Measurements from ENCODE around the gene OVAAL.
"Not testable (repeated sequence)": the region's sequence is repeated elsewhere in the genome, so short reads cannot be mapped to it uniquely, and the experiment has no call there.

The OVAAL gene

DNA sequence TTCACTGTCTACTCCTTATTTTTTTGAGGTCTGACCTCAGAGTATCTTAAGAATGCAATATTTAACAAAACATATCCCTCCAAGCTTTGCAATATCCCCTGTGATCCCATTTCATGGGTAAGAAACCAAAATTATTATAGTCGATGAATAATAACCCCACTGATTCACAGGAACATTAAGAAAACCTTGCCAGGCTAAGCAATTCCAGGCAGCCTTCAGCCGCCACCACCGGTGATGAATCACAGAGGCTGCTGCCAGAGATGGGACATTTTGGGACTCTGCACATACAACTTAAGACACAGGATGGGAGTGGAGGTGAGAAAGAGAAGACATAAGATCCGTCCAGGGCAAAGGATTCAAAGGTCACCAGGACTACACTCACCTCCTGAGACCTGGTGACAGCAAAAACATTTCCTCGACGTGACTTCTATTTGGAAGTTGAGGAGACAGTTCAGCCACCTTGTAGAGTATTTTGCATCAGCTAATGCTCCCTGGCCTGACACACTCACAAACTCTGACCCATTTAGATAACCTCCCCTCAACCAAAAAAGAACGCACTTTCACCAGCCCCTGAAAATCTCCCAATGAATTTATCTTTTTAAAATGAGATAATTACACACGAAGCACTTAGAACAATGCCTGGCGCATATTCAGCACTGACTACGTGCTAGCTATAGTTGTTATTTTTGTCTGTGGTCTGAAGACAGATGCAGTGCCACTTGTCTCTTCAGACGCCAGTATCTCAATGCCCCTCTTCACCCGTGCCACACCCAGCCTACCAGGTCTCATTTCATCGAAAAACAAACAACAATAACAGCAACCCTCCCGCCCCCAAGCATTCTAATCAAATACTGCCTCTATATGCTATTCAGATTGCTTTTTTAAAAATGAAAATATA lies 17.8 kb upstream of the OVAAL start:
- peak; percentile 46 for DNase-seq (ENCODE audit: low spot score)

DNA sequence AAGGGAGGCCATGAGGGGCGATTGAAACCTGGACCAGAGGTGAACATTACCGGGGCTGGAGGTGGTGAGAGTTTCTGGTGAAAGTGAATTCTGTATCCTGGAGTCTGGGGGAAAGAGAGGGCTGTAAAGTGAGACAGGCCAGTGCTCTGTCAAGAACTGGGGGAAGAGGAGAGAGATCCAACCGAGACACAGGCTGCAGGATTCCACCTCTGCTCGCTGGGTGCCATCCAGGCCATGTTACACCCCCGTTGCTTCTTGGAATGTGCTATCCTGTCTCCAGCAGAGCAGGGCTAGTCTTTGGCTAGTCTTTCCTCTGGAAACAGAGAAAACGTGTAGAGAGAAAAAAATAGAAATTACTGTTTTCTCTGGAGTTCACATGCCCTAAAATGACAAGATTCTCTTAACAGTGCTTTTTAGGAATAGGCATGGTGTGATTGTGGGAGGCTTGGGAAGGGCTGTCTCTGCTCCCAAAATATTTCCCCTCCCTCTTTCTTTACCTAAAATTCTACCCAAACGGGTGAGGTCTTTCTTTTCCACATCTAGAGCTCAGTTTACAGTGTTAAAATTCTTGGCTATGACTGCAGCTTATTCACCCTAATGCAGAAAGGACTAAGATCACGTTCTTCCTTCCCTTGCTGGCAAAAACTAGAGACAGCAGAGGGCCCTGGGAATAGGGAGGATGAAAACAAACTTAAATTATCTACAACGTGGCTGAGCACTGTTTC lies 16.5 kb upstream of the OVAAL start:
- DNase-seq (ENCODE audit: low spot score): peak; percentile 52

DNA sequence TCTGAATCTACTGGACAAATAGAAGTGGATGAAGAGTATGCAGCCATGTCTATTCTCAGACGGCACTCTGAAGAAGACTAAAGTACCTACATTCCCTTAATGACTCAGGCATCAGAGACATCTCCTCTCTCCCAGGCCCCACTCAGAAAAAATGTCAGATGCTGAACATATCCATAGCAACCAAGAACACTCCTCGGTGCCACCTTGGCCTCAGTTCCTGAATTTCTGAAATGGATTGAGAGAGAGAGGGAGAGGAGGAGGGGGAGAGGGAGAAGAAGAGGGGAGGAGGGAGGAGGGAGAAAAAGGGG lies 16.0 kb upstream of the OVAAL start:
- peak; percentile 50 for DNase-seq (ENCODE audit: low spot score)

DNA sequence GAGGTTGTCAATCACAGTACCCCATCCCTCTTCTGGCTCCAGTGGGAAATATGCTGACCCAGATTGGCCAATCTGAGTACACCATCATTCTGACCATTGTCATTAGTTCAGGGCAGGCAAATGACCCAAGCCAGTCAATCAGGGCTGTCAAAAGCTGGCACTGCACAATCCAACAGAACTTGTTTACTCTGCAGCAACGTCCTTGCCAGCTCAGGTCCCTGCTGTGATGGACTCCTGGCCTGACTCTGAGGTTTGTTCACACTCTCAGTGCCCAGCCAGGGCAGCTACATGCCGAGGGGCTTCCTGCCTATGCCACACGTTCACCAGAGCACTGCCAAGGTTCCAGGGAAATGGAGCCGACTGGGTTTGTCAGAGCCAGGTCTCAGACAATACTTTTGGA lies 14.7 kb upstream of the OVAAL start:
- DNase-seq (ENCODE audit: low spot score): no peak

DNA sequence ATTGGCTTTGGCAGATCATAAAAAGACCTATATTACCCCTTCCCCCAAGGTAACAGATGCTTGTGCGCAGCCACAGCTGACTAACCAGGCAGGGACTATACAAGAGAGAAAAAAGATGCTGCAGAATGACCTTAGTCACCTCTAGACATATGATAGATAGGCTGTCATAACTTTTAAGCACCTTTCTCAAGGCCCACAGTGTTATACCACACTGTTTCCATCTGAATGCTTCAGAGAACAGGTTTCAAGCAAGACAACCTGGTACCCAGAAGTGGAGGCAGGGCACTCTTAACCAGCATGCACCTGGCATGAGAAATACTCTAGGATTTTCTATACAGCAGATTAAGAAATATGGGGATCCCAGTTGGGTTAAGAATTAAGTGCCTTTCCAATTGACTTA lies 12.8 kb upstream of the OVAAL start:
- no peak for DNase-seq (ENCODE audit: low spot score)

DNA sequence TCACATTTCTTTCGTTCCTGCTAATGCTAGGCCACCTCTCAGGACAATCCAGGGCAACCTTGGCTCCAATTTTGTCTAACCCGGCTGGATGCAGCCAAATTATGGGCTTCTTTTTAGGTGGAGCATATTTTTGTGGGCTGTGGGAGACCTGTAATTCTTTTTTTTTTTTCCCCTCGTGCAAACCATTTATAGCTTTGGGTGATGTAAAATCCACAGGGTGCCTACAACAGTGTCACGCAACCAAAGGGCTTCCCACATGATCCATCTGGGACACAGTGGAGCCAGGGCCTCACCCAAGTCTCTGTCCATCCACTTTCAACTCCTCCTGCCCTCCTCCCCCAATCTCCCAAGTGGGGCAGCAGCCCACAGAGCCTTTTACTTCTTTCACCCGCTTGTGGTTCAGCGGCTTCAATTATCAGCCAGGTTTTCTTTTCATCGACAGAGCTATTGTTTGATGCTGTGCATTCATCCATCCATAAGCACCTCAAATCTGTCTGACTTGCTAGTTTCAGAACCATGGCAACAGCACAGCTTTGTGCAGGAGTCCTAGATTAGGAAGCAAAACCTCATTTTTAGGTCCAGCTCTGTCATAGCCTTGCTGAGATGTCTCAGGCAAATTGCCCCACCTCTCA lies 10.0 kb upstream of the OVAAL start:
- peak; percentile 10 for DNase-seq (ENCODE audit: low spot score)

DNA sequence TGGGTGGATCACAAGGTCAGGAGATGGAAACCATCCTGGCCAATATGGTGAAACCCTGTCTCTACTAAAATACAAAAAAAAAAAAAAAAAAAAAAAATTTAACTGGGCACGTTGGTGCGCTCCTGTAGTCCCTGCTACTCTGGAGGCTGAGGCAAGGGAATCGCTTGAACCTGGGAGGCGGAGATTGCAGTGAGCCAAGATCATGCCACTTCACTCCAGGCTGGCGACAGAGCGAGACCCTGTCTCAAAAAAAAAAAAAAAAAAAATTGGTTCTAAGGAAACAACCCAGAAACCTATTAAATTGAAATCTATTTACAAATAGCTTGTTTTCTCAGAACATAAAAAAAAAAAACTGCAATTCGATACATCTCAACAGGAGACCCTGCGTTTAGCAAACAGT lies 9.0 kb upstream of the OVAAL start:
- DNase-seq (ENCODE audit: low spot score): not testable (repeated sequence)

DNA sequence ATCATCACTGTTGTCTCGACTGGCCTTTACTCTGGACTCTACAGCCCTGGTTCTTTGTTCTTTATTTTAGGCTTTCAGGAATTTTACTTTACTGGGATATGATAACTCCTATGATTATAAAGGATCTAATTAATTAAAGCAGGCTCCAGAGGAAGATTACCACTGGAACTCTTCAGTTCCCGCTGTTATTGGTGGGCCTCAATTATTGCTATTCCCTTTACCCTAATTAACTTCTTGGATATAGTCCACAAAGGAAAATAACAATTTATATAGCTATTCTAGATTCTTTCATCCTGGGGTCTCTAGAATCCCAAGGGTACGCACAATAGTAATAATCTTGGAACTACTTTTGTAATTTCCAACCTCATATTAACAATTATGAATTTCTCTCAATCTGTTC lies 8.5 kb upstream of the OVAAL start:
- DNase-seq (ENCODE audit: low spot score): no peak

DNA sequence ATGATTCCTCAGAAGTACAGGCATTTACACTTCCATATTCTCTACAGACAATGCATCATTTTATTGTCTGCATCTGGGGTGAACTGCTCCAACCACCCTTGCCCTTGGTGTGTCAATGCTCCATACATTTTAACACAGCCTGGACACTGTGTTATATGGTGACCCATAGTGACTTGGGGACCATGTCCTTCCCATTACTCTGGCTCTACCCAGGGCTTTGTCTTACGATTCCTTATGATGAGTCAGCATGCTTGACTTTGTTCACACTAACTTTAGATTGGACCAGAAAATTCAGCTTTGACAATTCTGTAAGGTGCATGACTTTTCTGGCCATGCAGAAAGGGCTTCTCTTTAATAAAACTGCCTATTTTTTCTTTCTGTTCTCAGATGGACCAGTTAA lies 6.8 kb upstream of the OVAAL start:
- DNase-seq (ENCODE audit: low spot score): no peak

DNA sequence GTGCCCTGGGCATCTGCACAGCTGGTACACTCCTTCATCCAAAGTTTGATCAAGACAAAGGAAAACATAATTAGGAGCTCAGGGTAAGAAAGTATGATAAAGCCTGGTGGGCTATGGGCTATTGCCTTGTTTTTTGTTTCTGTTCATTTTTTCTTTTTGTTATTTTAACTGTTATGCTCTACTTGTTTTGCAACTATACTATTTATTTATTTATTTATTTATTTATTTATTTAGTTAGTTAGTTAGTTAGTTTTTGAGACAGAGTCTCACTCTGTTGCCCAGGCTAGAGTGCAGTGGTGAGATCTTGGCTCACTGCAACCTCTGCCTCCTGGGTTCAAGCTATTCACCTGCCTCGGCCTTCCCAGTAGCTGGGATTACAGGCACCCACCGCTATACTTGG lies 5.7 kb upstream of the OVAAL start:
- DNase-seq (ENCODE audit: low spot score): not testable (repeated sequence)

DNA sequence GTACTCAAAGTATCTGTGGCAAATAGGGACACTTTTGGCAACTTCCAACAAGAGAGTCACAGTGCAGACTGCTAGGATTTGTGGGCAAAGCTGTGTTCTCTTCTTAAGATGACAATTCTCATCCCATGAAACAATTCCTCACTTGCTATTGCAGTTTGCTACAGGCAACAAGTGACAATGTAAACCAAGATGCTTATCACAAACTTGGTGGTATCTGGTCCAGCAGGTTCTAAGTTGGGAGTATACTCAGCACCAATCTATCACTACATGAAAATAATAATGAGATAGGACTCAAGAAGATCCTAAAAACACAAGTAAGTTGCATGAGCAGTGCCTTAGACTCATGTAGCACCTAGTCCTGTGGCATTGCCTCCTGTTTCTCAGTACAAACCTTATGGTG lies 3.4 kb upstream of the OVAAL start:
- no peak for DNase-seq (ENCODE audit: low spot score)

DNA sequence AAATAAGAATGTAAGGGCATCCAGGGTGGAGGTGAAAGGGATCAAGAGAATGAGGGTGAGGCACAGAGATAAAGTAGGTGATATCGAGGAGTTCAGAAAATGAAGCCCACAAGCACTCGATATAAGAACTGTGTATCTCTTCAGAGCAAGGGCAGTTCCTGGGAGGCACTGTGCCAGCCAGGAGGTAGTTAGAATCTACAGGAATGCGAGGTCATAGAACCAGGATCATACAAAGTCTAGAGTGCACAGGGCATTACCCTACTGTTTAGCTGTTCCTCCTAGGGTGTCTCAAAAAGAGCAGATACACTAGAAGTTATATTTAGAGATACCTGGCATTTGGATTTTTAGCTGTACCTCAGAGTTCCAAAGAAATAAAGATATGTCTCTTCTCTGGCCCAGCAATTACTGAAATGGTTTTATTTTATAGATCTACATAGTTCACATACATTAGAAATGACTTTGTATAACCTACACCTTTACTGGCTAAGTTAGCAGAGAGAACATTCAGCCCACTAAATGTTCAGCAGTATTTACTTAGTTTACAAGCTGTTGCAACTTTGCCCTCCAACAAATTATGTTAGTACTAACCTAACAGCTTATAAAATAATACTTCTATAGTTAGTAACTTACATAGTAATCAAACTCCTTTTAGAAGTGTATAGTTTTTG lies 1.6 kb downstream of the OVAAL start:
- peak; percentile 28 for DNase-seq (ENCODE audit: low spot score)

DNA sequence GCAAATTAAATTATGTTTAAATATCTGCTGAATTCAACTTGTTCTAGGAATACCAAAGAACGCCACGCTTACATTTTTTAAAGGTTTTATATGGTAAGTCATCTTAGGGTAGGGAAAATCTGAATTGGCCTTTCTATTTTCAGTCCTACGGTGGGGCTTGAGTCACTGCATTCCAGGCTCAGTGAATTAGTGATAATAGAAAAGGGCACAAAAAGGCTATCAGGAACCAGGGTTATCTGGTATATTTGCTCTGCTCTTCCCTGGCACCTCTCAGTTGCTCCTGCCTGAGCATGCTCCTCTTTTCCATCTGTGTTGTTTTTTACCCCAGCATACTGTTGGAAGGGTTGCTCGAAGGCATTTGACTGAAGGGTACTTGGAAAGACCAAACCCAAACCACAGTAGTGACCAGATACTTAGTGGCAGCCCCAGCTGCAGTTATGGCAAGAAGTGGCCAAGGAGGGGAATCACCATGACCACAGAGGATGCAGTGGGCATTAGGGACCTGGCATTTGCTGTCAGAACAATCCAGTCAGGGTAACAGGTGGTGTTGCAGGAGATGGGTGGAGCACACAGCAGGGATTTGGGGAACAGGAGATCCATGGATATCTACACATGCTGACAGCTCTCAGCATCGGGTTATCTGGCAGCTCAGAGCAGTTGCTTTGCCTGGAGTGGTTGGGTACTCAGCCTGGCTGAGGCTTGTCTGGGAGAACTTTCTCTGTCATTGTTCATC lies 2.3 kb downstream of the OVAAL start:
- DNase-seq (ENCODE audit: low spot score): peak; percentile 47

DNA sequence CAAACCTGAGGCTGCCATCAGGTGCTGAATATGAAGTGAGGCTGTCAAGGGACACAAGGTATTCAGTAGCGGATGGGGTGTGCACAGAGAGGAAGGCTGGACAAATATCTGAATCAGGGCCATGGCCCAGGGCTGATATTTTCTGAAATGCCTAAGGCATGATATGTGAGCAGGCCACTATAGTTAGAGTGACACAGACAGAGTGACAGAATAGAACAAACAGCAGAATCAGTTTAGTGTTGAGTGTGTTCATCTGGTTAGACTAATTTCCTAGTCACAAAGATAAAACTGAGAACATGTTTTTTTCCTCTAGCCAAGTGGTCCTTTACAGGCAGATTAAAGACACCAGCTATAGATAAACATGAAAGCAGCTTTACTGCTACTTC lies 3.9 kb downstream of the OVAAL start:
- DNase-seq (ENCODE audit: low spot score): peak; percentile 21

DNA sequence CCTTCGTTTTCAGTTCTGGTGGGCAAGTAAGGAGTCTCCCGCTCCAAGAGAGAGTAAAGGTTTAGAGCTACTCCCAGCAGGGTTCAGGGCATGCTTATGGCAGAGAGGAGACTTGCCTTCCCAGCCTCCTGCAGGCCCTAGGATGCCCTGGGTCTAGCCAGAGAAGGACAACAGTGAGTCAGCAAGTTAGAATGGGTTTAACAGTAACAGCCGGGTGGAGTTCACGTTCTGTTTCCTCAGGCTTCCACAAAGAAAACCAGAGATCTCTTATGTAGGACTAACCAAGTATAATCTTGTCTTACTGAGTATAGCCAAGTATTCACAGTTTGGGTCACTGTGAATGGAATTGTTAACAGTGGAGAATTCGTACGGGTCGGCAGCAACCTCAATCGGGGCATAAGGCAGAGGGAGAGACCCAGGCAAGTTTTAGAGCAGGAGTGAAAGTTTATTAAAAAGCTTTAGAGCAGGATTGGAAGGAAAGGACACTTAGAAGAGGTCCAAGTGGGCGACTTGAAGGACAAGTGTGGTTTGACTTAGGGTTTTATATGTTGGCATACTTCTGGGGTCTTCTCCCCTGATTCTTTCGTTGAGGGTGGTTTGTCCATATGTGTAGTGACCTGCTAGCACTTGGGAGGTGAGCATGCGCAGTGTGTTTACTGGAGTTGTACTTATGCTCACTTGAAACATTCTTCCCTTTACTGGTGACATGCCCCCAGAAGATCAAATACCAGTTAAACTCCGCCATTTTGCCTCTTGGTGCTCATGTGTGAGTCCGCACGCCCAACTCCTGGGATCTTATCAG lies 4.5 kb downstream of the OVAAL start:
- peak; percentile 60 for DNase-seq (ENCODE audit: low spot score)

DNA sequence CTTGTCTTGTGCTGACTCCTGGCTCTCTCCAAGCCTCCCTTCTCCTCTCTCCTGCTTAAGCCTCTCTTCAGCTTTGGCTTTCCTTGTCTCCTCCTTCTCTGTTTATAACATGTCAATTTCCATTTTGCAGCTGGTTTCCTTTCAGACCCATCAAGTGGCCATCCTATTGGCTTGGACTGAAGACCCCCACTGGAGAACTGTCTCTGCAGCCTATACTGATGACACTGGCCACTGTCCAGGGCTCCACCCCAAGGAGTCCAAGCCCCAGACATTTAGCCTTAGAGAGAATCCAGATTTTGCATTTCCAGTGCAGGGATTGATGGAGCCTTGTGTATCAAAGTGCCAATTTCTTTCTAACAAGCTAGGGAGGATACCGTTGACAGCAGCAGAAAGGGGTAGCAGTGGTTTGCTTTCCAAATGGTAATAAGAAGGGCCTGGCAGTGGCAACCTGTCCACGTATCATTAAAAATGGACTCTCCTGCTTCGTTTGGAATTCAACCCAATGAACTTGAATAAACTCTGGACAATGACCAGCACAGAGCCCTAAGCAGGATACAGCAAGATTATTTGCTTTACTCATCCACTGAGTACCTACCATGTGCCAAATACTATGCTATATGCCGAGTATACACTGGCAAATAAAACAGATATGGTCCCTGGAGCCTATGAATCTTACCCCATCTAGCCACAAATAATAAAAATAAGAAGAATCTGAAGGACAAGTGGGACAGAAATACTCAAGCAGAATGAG lies 6.5 kb downstream of the OVAAL start:
- DNase-seq (ENCODE audit: low spot score): no peak

DNA sequence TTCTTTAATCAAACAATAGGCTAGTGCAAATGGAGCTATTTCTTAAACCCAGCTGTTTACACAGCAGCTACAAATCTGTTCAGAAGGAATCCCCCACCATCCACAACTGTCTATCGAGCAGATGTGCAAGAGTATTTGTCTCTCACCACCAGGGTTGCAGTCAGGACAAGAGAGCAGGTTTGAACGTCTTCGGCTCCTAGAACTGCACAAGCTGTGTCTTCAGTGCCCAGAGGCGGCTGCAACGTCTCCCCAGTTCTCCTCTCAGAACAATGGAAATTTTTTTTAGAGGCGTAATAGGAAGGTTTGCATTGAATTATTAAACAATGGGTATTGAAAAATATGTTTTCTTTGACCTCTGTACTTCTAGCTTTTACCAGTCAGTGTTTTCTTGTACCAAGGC lies 7.3 kb downstream of the OVAAL start:
- no peak for DNase-seq (ENCODE audit: low spot score)

DNA sequence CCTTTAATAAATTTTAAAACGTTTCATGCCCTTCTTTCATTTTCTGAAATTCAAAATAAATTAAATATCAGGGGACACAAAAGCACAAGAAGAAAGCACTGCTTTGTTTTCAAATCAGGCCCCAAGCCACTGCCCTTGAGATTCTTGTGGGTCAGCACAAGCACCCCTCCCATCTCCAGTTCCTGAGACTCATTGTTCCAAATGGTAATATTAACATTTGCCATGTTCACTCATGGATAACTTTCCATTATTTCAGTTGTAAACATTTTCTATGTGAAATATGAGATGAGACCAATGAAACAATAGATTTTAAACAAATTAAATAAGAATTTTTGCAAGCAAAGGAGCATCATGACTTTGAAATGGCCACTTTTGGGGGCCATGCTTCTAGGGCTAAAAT lies 7.7 kb downstream of the OVAAL start:
- no peak for DNase-seq (ENCODE audit: low spot score)

DNA sequence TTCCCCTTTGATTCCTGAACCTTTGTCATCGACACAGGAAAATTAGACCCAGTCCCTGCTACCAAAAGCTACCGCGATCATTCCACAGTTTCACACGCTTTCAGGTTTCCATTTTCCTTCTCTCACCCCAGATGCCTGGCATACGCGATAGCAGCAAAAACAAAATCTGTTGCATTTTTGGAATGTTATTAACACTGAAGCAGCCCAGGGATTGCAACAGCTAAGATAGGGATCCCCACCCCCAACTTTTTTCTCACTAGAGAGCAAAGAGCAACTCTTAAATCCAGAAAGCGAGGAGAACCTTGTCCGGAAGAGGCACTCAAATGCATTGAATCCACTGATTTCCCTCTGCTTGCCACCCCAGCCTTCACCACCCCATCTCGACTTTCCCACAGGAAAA lies 8.9 kb downstream of the OVAAL start:
- no peak for DNase-seq (ENCODE audit: low spot score)

DNA sequence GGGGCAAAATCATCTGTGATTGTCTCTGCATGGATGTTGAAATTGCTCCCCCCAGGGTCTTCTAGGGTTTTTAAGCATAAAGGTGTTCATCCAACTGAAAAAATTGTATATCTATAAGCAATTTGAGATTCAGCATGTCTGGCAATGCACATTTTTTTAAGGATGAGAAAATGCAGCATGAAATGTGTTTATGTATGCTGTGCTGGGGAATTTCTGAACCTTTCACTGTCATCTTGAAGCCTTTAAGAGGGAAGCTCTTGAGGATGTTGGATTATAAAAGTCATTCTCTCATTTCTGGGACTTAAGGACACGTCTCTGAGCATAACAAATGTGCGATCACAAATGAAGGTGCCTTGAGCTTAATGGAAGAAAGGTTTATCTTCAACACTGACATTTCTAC lies 9.4 kb downstream of the OVAAL start:
- DNase-seq (ENCODE audit: low spot score): no peak

All from kidney tubule cell (primary cell).